GM19463 (cell line): ENCODE results near the gene GYG2.
"Not testable (repeated sequence)": the region's sequence is repeated elsewhere in the genome, so short reads cannot be mapped to it uniquely, and the experiment has no call there.

Experiments used
- ATAC-seq: cut with Tn5 transposase; IDR thresholded peaks from one replicate; pipeline ENCODE4 v1.9.1; 2021; ENCODE audit warnings: mild to moderate bottlenecking, moderate library complexity; ENCODE audit not compliant: unreplicated experiment

GYG2 gene

GRCh38 chrX:2828344-2828958, at the start of gene GYG2:
TSS of gene GYG2 (plus strand) at chrX:2828930. CDS start at chrX:2830189, 1,259 bp downstream.
- ATAC-seq, result no peak

- ATAC-seq, result peak; percentile 70
These were observed 48.1 kb upstream of the GYG2 start for GRCh38 chrX:2780472-2781225.

- no peak for ATAC-seq
These were observed 47.5 kb upstream of the GYG2 start for GRCh38 chrX:2781226-2781571.

GRCh38 chrX:2781698-2782097, 47.0 kb upstream of the GYG2 start:
- ATAC-seq, result peak; percentile 60

GRCh38 chrX:2782171-2782570, 46.6 kb upstream of the GYG2 start:
- ATAC-seq, result no peak

GRCh38 chrX:2782778-2783177, 46.0 kb upstream of the GYG2 start:
- ATAC-seq, result no peak

GRCh38 chrX:2784026-2784425, 44.7 kb upstream of the GYG2 start:
- no peak for ATAC-seq

- no peak for ATAC-seq
These were observed 43.2 kb upstream of the GYG2 start for GRCh38 chrX:2785538-2785937.

GRCh38 chrX:2788980-2789379, 39.8 kb upstream of the GYG2 start:
- no peak for ATAC-seq

GRCh38 chrX:2789569-2789968, 39.2 kb upstream of the GYG2 start:
- ATAC-seq, result no peak

GRCh38 chrX:2793752-2794151, 35.0 kb upstream of the GYG2 start:
- ATAC-seq, result no peak

- no peak for ATAC-seq
These were observed 34.4 kb upstream of the GYG2 start for GRCh38 chrX:2794336-2794735.

GRCh38 chrX:2796808-2797207, 31.9 kb upstream of the GYG2 start:
- not testable (repeated sequence) for ATAC-seq

- no peak for ATAC-seq
These were observed 29.4 kb upstream of the GYG2 start for GRCh38 chrX:2799369-2799768.

- not testable (repeated sequence) for ATAC-seq
These were observed 28.8 kb upstream of the GYG2 start for GRCh38 chrX:2799980-2800379.

GRCh38 chrX:2801223-2801622, 27.5 kb upstream of the GYG2 start:
- no peak for ATAC-seq

- ATAC-seq, result not testable (repeated sequence)
These were observed 26.2 kb upstream of the GYG2 start for GRCh38 chrX:2802376-2803090.

GRCh38 chrX:2803486-2803885, 25.2 kb upstream of the GYG2 start:
- ATAC-seq, result not testable (repeated sequence)

- not testable (repeated sequence) for ATAC-seq
These were observed 24.5 kb upstream of the GYG2 start for GRCh38 chrX:2804106-2804843.

- ATAC-seq, result not testable (repeated sequence)
These were observed 23.9 kb upstream of the GYG2 start for GRCh38 chrX:2804858-2805257.

- no peak for ATAC-seq
These were observed 17.5 kb upstream of the GYG2 start for GRCh38 chrX:2811271-2811670.
